HepG2 (cell line): ENCODE measurements around the gene NUP153. TPM values are rescaled to one million over a fixed set of nuclear protein-coding genes. Genes with fewer than 3 reads are reported as not detected.

ENCODE experiments used
- DDIT3 ChIP-seq: sonication (generic); formaldehyde crosslinking; IDR thresholded peaks from 2 replicates; pipeline ENCODE4 v1.4.0; 2020; ENCODE audit warnings: mild to moderate bottlenecking, missing genetic modification reagents
- HMG20A ChIP-seq: IDR thresholded peaks from 2 replicates; pipeline ENCODE4 v1.6.1; 2016; ENCODE audit warnings: borderline replicate concordance
- MIXL1 ChIP-seq: IDR thresholded peaks from 2 replicates; pipeline ENCODE4 v1.6.1; 2016
- REST ChIP-seq, 2 experiments: IDR thresholded peaks; 2 replicates each; pipeline ENCODE4 v1.6.1; 2011 to 2012; ENCODE audit warnings: low read length in 2 of 2, borderline replicate concordance in 1 of 2, low read depth in 1 of 2, mild to moderate bottlenecking in 1 of 2, moderate library complexity in 1 of 2
- TCF7L2 ChIP-seq: IDR thresholded peaks from 2 replicates; pipeline ENCODE4 v1.6.1; 2011; ENCODE audit warnings: mild to moderate bottlenecking, low read depth, low read length, moderate library complexity
- ZBTB34 ChIP-seq: sonication (generic); formaldehyde crosslinking; IDR thresholded peaks from 2 replicates; pipeline ENCODE4 v1.8.0; 2022; ENCODE audit warnings: mild to moderate bottlenecking, missing genetic modification reagents
- ZNF121 ChIP-seq: sonication (generic); formaldehyde crosslinking; IDR thresholded peaks from 2 replicates; pipeline ENCODE4 v1.5.0; 2020; ENCODE audit warnings: mild to moderate bottlenecking, missing genetic modification reagents
- ZNF343 ChIP-seq: sonication (generic); formaldehyde crosslinking; IDR thresholded peaks from 2 replicates; pipeline ENCODE4 v1.4.0; 2020; ENCODE audit warnings: mild to moderate bottlenecking, missing genetic modification reagents
- ZNF354B ChIP-seq: sonication (generic); formaldehyde crosslinking; IDR thresholded peaks from 2 replicates; pipeline ENCODE4 v1.8.0; 2022; ENCODE audit warnings: mild to moderate bottlenecking, missing genetic modification reagents
- ZNF383 ChIP-seq: sonication (generic); formaldehyde crosslinking; IDR thresholded peaks from 2 replicates; pipeline ENCODE4 v1.4.0; 2020; ENCODE audit warnings: missing genetic modification reagents, mild to moderate bottlenecking, borderline replicate concordance
- ZNF441 ChIP-seq: sonication (generic); formaldehyde crosslinking; IDR thresholded peaks from 2 replicates; pipeline ENCODE4 v1.7.0; 2021; ENCODE audit warnings: missing genetic modification reagents, borderline replicate concordance
- ZNF552 ChIP-seq: sonication (generic); formaldehyde crosslinking; IDR thresholded peaks from 2 replicates; pipeline ENCODE4 v1.9.0; 2022; ENCODE audit warnings: missing genetic modification reagents, mild to moderate bottlenecking, borderline replicate concordance
- ZSCAN31 ChIP-seq: sonication (generic); formaldehyde crosslinking; IDR thresholded peaks from 2 replicates; pipeline ENCODE4 v1.5.0; 2020; ENCODE audit warnings: low read depth, mild to moderate bottlenecking, missing genetic modification reagents
- polyA plus RNA-seq, 8 experiments: library from polyadenylated mRNA; depleted of rRNA in 3 of 8; stranded (reverse) in 7 of 8; unstranded in 1 of 8; fragments of >200 nt; fragmentation: Illumina TruSeq in 4 of 8; extraction: Trizol in 4 of 8; gene quantifications; 2 replicates each; pipeline versions ENCODE4 v1.2.1 to v1.2.3, GENCODE V29; 2011 to 2016; ENCODE audit warnings: low read depth in 4 of 8, missing spikeins in 1 of 8, mixed read lengths in 1 of 8; ENCODE audit not compliant: insufficient read depth in 1 of 8
- total RNA-seq, 5 experiments: library from RNA; depleted of rRNA; stranded (reverse); fragments of >200 nt; fragmentation: Illumina TruSeq; extraction: Trizol; gene quantifications; 2 replicates each; pipeline ENCODE4 v1.2.3, GENCODE V29; 2016; ENCODE audit warnings: low read depth in 1 of 5
- TF ChIP-seq, protein P1 (sequence below): sonication (generic); formaldehyde crosslinking; IDR thresholded peaks from 2 replicates; pipeline ENCODE4 v1.5.0; 2020; ENCODE audit warnings: mild to moderate bottlenecking, missing genetic modification reagents
- TF ChIP-seq, protein P2 (sequence below): sonication (generic); formaldehyde crosslinking; IDR thresholded peaks from 2 replicates; pipeline ENCODE4 v1.5.0; 2020; ENCODE audit warnings: mild to moderate bottlenecking, missing genetic modification reagents
- TF ChIP-seq, protein P3 (sequence below): sonication (generic); formaldehyde crosslinking; IDR thresholded peaks from 2 replicates; pipeline ENCODE4 v1.9.0; 2021; ENCODE audit warnings: missing genetic modification reagents, borderline replicate concordance

Gene NUP153
- total and polyA plus RNA-seq, 2 of the 13 experiments (the other 11 are each of a cell fraction or from before 2014, with no cell fraction given), result 29.8 to 55.2 TPM

DNA sequence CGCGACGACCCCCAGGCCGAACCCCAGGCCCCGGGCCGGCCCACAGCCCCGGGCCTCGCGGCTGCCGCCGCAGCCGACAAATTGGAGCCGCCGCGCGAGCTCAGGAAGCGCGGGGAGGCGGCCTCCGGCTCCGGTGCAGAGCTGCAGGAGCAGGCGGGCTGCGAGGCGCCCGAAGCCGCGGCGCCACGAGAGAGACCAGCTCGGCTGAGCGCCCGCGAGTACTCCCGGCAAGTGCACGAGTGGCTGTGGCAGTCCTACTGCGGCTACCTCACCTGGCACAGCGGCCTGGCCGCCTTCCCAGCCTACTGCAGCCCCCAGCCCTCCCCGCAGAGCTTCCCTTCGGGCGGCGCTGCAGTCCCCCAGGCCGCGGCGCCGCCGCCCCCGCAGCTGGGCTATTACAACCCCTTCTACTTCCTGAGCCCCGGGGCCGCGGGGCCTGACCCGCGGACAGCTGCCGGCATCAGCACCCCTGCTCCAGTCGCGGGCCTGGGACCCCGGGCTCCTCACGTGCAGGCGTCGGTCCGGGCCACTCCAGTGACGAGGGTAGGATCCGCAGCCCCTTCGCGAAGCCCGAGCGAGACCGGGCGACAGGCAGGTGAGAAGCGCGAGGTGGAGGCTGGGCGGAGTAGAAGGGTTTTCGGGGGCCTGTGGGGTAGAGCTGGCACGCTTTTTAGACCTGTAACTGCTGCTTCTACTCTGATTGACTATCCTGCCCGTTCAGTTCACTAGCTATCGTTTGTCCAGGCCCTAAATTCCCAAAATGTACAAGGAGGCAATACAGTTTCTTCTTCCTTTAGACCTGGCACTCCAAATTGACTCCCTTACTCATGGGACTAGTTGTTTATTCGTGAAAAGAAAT lies 106.0 kb downstream of the NUP153 start (continued):
- TF ChIP-seq, protein P1, sequence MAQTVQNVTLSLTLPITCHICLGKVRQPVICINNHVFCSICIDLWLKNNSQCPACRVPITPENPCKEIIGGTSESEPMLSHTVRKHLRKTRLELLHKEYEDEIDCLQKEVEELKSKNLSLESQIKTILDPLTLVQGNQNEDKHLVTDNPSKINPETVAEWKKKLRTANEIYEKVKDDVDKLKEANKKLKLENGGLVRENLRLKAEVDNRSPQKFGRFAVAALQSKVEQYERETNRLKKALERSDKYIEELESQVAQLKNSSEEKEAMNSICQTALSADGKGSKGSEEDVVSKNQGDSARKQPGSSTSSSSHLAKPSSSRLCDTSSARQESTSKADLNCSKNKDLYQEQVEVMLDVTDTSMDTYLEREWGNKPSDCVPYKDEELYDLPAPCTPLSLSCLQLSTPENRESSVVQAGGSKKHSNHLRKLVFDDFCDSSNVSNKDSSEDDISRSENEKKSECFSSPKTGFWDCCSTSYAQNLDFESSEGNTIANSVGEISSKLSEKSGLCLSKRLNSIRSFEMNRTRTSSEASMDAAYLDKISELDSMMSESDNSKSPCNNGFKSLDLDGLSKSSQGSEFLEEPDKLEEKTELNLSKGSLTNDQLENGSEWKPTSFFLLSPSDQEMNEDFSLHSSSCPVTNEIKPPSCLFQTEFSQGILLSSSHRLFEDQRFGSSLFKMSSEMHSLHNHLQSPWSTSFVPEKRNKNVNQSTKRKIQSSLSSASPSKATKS (CRISPR knock-in tag), result no peak
- TF ChIP-seq, protein P2, sequence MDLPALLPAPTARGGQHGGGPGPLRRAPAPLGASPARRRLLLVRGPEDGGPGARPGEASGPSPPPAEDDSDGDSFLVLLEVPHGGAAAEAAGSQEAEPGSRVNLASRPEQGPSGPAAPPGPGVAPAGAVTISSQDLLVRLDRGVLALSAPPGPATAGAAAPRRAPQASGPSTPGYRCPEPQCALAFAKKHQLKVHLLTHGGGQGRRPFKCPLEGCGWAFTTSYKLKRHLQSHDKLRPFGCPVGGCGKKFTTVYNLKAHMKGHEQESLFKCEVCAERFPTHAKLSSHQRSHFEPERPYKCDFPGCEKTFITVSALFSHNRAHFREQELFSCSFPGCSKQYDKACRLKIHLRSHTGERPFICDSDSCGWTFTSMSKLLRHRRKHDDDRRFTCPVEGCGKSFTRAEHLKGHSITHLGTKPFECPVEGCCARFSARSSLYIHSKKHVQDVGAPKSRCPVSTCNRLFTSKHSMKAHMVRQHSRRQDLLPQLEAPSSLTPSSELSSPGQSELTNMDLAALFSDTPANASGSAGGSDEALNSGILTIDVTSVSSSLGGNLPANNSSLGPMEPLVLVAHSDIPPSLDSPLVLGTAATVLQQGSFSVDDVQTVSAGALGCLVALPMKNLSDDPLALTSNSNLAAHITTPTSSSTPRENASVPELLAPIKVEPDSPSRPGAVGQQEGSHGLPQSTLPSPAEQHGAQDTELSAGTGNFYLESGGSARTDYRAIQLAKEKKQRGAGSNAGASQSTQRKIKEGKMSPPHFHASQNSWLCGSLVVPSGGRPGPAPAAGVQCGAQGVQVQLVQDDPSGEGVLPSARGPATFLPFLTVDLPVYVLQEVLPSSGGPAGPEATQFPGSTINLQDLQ (CRISPR knock-in tag), result peak; percentile 90; the same call in 1 of the 2 replicates
- TF ChIP-seq MIXL1 (CRISPR knock-in tag) (no peak), HMG20A (CRISPR knock-in tag) (no peak), ZNF121 (CRISPR knock-in tag) (no peak), ZBTB34 (CRISPR knock-in tag) (no peak), REST (IDR thresholded peaks at IDR 0.05; ENCODE audit: borderline replicate concordance in 1 of 2, low read depth in 1 of 2, low read length in 2 of 2) (no peak), ZNF383 (CRISPR knock-in tag) (no peak), ZNF441 (CRISPR knock-in tag) (no peak), TCF7L2 (no peak), DDIT3 (CRISPR knock-in tag) (no peak), ZNF354B (no peak), ZNF552 (CRISPR knock-in tag) (0 out of 2 replicates have a peak, but pooled peaks have one; percentile 31), ZNF343 (CRISPR knock-in tag) (no peak), ZSCAN31 (CRISPR knock-in tag) (peak; percentile 7; the same call in 1 of the 2 replicates)
- TF ChIP-seq, protein P3, sequence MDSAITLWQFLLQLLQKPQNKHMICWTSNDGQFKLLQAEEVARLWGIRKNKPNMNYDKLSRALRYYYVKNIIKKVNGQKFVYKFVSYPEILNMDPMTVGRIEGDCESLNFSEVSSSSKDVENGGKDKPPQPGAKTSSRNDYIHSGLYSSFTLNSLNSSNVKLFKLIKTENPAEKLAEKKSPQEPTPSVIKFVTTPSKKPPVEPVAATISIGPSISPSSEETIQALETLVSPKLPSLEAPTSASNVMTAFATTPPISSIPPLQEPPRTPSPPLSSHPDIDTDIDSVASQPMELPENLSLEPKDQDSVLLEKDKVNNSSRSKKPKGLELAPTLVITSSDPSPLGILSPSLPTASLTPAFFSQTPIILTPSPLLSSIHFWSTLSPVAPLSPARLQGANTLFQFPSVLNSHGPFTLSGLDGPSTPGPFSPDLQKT (CRISPR knock-in tag), result 0 out of 2 replicates have a peak, but pooled peaks have one; percentile 56
